Peyer's patch (tissue), 4 donors: ENCODE results near the gene SLC11A1.

Experiments
- POLR2A ChIP-seq, 2 donors: fragments of 450-650 bp; IDR thresholded peaks; one replicate each; pipeline ENCODE4 v1.5.1; 2017; ENCODE audit warnings: antibody characterized with exemption in 2 of 2, mild to moderate bottlenecking in 2 of 2, moderate library complexity in 2 of 2
- TF ChIP-seq, protein P1 (sequence below), 6 experiments: fragments of 450-650 bp in 4 of 6; fragments of 200-600 bp in 2 of 6; sonication (generic) in 1 of 6; IDR thresholded peaks; one replicate each; pipeline ENCODE4 v1.5.1; 2017 to 2019; ENCODE audit warnings: antibody characterized with exemption in 6 of 6, mild to moderate bottlenecking in 3 of 6, moderate library complexity in 1 of 6

DNA sequence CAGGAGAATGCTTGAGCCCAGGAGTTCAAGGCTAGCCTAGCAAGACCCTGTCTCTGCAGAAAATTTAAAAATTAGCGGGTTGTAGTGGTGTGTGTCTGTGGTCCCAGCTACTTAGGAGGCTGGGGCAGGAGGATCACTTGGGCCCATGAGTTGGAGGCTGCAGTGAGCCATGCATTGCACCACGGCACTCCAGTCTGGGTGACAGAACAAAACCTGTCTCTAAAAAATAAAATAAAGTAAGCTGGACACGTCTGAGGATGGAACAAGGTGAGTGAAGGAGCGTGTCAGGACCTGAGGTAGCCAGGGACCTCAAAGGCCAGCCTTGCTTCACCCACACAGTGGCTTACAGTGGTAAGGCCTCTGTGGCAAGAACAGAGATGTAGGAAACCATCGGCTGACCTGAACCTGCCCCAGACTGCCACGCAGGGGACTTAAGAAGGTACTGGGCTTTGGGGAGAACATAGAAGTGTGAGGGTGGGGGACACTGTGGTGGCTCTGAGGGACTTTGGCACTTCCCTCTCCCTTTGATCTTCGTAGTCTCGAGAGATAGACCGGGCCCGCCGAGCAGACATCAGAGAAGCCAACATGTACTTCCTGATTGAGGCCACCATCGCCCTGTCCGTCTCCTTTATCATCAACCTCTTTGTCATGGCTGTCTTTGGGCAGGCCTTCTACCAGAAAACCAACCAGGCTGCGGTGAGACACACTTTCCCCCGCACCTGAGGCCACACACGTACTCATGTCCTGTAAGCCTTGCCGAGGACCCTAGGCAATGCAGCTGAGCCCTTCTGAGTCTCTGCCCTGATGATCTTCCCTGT is 7.5 kb downstream of the SLC11A1 start:
- TF ChIP-seq, protein P1, sequence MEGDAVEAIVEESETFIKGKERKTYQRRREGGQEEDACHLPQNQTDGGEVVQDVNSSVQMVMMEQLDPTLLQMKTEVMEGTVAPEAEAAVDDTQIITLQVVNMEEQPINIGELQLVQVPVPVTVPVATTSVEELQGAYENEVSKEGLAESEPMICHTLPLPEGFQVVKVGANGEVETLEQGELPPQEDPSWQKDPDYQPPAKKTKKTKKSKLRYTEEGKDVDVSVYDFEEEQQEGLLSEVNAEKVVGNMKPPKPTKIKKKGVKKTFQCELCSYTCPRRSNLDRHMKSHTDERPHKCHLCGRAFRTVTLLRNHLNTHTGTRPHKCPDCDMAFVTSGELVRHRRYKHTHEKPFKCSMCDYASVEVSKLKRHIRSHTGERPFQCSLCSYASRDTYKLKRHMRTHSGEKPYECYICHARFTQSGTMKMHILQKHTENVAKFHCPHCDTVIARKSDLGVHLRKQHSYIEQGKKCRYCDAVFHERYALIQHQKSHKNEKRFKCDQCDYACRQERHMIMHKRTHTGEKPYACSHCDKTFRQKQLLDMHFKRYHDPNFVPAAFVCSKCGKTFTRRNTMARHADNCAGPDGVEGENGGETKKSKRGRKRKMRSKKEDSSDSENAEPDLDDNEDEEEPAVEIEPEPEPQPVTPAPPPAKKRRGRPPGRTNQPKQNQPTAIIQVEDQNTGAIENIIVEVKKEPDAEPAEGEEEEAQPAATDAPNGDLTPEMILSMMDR (IDR thresholded peaks at IDR 0.05) = no peak
- no peak for TF ChIP-seq POLR2A (IDR thresholded peaks at IDR 0.05)
